ENCODE results near the gene SAMD14.
A peak's percentile ranks its signal among the peaks of the same experiment; 100 is the strongest.

The SAMD14 gene

DNA sequence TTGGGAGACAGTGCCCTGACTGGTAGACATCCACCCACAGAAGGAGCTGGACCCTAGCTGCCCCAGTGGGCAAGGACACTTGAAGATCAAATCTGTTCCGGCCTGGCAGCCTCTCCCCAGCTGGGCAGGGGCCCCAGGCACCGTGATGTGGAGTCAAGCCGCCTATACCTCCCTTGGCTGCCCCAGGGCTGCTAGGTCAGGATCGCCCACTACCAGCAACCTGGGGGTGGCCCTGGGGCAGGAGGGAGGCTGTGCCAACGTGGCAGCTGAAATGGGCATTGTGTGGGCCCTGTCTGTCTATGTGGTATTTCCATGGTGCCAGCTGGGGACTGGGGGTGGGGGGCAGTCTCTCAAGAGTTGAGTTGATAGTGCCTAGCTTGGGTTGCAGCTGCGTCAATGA lies 33.9 kb downstream of the SAMD14 start:
- no peak for DNase-seq (ENCODE audit: low spot score)

DNA sequence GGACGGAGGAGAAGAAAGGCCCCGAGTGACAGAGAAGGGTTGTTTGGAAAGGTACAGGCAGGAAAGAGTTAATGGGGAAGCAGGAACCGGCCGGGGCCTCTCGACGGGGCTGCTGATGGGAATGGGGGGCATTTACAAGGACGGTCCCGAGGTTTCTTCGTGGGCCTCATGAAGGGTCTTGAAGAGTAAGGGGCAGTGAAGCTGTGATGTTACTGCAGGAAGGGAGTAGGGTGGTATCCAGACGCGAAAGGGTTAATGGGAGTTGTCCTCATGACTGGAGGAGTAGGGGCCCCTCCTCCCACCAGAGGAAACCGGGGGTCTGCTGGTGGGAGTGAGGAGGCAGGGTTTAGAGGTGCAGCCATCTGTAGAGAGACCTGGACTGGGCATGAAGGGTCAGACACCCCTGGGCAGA lies 34.3 kb downstream of the SAMD14 start:
- peak; percentile 42 for DNase-seq (ENCODE audit: low spot score)

DNA sequence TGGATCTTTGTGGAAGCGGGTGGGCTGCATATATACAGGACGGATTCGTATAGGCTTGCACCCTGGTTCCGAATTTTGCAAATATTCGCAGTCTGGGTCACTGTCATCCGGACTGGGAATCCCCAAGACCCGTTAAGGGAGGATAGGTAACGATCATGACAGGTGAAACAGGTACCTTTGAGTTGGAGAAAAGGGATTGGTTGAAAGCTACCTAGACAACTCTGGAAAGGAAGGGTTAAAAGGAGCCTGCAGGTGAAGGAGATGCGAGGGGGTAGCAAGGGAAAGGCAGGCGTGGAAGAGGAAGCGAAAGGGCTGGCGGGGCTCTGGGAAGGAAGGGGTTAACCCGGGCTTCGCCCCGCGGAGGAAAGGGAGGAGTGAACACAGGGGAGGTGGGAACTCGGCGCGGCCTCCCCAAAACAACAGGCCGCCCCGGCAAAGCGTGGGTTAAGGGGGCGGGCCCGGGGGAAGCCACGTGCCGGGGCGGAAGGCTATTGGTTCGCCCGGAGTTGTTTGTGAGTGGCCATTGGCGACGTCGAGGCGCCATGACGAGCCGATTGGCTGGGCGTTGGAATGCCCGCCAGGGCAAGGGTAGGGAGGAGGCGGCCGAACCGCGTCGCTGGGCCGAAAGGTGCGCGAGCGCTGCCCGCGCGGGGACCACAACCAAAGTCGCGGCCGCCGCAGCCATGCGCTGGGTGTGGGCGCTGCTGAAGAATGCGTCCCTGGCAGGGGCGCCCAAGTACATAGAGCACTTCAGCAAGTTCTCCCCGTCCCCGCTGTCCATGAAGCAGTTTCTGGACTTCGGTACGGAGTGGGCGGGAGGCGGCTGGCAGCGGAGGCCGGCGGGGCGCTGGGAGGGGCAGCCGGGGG lies 35.0 kb downstream of the SAMD14 start, which contains the start of gene PDK2:
Gene PDK2 (plus strand): TSS at position 599 of the 867 bp plus-strand sequence. CDS start 85 bp downstream, at position 684.
- DNase-seq (ENCODE audit: low spot score), result peak; percentile 97

DNA sequence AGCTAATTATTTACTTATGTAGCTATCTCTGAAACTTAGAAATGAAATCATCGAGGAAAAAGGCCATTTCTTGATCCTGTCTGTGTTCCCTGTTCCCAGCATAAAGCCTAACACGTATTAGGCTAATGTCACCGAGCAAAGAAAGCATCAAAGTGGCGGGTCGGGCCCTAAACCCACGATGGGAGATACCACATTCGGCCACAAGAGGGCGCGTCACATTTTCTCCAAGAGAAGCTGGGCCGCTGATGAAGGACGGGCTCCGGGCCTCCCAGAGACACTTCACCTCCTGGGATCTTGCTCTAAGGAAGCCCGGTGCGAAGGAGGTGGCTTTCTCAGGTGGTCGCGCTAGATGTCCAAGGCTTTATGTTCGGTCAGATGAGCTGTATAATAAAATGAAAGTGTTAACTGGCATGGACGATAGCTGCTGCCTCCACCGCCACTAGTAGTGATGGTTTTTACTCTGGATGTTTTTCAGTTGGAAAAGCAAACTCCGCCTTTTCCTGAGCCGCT lies 35.7 kb downstream of the SAMD14 start:
- peak; percentile 95 for DNase-seq (ENCODE audit: low spot score)

DNA sequence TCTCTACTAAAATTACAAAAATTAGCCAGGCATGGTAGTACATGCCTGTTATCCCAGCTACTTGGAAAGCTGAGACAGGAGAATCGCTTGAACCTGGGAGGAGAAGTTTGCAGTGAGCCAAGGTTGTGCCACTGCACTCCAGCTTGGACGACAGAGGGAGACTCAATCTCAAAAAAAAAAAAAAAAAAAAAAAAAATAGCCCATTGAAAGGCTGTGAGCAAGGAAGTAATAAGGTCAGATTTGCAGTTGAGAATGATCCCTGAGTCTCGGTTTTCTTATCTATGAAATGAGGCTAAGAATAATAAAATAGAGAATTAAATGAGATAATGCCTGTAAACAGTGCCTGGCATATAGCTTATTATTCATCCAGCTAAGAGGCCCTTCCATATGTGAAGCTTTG lies 36.2 kb downstream of the SAMD14 start:
- DNase-seq (ENCODE audit: low spot score), result no peak

- DNase-seq (ENCODE audit: low spot score), result no peak
Measured at GRCh38 chr17:50093246-50093645, 36.7 kb downstream of the SAMD14 start.

DNA sequence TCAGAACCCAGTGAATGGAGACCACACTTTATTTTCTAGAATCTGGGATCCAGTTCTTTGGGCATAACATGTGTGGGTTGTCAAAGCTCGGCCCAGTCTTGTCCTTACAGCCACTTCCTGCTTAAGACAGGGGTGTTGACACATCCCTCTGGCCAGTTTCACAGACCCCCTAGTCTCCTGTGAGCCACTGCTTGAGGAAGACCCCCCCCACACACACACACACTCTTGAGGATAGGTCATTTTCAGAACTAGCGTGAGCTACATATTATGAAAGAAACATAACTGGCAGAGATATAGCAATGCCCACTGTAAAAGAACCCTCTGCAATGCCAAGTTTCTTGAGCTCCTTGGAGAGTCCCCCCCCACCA lies 38.1 kb downstream of the SAMD14 start:
- DNase-seq (ENCODE audit: low spot score), result no peak

DNA sequence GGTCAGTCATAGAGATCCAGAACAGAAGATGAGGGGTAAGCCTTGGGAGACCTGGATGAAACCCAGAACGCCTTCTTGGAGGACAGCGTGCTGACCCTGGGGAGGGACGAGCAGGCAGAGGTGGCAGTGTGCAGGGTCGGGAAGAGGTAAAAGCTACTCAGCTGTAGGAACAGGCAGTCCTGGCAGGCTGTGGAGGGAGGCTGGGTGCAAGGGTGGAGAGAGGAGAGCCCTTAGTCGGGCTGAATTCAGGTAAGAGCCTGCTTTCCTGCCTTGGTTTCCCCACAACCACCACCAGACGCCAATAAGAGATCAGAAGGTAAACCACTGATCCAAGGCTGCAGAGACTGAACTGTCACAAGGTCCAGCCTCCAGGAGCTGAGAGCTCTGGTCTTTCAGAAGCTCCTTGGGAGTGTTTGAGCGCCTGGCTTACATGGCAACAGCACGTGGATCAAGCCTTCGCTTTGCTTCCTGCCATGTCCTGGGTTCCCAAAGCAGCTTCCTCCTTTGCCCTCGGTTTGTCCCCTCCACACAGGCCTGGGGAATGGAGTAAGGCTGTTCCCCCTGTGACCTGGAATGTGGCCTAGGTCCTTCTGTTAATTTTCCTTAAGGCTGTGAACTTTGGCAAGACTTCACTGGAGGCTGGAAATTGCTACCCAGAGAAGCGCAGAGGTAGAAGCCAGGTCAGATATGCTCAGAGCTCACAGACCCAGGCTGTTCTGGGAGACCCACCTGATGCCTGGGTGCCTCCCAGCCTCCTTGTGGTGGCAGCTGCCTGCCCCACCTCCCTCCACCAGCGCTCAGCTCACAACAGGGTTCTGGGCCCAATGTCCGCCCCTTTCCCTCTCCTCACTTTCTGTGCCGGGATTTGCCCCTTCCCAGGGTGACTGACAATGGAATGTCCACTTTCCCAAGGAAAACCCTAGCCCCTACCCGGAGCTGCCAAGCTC lies 38.7 kb downstream of the SAMD14 start:
- DNase-seq (ENCODE audit: low spot score), result no peak

DNA sequence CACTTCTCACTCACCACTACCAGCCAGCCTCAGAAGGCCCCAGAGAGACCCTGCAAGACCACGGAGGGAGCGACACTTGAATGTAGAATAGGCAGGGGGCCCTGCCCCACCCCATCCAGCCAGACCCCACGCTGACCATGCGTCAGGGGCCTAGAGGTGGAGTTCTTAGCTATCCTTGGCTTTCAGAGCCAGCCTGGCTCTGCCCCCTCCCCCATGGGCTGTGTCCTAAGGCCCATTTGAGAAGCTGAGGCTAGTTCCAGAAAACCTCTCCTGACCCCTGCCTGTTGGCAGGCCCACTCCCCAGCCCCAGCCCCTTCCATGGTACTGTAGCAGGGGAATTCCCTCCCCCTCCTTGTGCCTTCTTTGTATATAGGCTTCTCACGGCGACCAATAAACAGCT lies 39.9 kb downstream of the SAMD14 start:
- no peak for DNase-seq (ENCODE audit: low spot score)

GRCh38 chr17:50088952-50089825 lies 40.8 kb downstream of the SAMD14 start:
- no peak for DNase-seq (ENCODE audit: low spot score)

GRCh38 chr17:50087912-50088405 lies 42.0 kb downstream of the SAMD14 start:
- DNase-seq (ENCODE audit: low spot score), result no peak

DNA sequence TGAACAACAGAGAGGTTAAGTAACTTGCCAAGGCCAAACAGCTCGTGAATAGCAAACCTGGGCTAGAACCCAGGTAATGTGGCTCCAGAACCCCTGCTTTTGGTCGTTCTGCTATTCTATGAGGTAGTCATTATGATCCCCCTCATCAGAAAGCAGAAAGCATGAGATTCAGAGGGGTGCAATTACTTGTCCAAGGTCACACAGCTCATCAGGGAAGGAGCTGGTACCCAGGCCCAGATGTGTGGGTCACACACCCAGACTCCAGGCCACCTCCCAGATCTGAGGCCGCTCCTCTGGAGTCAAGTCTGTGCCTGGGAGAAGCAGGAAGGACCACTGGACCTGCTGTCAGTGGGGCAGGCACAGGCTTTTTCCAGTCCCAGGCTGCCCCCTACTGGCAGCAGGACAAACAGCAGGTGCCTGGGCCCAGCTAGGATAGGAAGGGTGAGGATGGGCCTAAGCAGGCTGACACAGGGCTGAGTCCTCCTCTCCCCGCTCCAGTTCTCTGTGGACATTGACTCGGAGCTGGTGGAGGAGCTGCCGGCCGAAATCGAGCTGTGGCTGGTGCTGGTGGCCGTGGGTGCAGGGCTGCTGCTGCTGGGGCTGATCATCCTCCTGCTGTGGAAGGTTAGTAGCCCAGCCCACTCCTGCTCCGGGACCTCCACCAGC lies 42.6 kb downstream of the SAMD14 start:
- peak; percentile 54 for DNase-seq (ENCODE audit: low spot score)

DNA sequence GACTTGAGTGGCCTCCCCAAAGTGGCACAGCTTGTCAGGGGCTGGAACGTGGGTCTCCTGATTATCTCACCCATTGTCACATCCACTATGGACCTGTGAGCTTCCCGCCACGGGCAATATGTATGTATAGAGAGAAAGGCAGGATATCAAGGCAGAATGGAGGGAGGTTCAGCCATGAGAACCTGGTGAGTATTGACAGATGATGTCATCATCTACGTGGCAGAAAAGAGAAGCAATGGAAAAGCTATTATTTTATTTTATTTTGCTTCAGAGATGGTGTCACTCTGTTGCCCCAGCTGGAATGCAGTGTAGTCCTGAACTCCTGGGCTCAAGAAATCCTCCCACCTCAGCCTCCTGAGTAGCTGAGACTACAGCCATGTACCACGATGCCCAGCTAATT lies 48.2 kb downstream of the SAMD14 start:
- DNase-seq (ENCODE audit: low spot score), result no peak

- no peak for DNase-seq (ENCODE audit: low spot score)
Measured at GRCh38 chr17:50080827-50081226, 49.1 kb downstream of the SAMD14 start.

DNA sequence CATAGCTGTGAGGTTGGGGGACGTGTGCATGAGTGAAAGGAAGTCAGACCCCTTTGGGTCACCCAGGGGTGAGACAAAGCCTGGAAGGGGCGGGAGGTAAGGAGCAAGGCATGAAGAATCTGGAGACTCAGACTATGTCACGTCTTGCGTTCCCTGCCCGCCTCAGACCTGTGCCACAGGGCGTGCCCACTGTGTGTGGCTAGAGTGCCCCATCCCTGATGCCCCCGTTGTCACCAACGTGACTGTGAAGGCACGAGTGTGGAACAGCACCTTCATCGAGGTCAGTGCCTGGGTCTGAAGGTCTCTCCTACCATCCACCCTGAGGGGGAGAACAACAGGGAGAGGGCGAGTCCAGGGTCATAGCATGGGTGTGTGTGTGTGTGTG lies 49.9 kb downstream of the SAMD14 start:
- no peak for DNase-seq (ENCODE audit: low spot score)

DNA sequence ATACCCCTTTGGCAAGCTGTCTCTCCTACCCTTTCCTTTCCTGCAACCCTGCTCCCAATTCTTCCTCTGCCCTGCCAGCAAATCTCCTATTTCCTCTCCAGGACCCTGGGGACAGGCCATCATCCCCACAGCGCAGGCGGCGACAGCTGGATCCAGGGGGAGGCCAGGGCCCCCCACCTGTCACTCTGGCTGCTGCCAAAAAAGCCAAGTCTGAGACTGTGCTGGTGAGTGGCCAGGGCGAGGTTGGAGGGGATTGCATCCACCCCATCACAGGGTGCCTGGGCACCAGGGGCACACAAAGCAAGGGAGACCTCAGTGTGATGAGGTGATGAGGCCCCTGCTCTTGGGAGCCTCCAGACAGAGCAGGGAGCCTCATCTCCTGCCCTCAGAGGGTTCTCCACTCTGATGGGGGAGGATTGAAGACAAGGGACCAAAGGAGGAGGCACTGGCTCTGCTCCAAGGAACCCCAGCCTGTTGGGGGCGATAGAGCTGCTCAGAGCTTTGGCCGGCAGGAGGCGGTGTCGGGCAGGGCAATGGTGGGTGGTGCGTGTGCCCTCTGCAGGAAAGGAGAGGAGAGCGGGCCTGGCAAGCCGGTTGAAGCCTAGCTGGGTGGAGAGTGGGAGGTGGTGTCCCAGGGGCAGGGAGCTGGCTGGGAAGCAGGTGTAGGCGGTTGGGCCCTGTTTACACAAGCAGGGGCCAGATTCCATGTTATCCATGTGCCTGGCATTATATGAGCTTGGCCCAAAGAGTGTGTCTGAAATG lies 50.4 kb downstream of the SAMD14 start:
- no peak for DNase-seq (ENCODE audit: low spot score)

- DNase-seq (ENCODE audit: low spot score), result no peak
Measured at GRCh38 chr17:50078430-50078829, 51.5 kb downstream of the SAMD14 start.

DNA sequence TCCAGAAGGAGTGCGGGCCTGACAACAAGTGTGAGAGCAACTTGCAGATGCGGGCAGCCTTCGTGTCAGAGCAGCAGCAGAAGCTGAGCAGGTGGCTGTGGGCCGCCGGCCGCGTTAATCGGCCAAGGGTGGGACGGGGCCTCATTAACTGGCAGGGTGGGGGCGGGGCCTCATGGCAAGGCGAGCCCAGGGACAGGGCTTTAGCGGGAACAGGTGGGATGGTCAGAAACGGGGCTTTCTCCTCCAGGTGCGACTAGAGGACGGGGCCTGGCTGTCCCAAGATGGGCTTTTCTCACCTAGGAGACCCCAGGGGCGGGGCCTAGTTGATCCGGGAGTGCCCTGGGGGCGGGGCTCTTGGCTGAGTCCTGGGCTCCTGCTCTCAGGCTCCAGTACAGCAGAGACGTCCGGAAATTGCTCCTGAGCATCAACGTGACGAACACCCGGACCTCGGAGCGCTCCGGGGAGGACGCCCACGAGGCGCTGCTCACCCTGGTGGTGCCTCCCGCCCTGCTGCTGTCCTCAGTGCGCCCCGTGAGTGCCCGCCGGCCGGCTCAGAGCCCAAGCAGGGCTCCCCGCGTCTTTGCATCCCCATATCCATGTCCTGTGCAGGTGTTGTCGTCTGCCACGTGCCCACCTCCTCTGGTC lies 53.2 kb downstream of the SAMD14 start:
- DNase-seq (ENCODE audit: low spot score), result no peak

DNA sequence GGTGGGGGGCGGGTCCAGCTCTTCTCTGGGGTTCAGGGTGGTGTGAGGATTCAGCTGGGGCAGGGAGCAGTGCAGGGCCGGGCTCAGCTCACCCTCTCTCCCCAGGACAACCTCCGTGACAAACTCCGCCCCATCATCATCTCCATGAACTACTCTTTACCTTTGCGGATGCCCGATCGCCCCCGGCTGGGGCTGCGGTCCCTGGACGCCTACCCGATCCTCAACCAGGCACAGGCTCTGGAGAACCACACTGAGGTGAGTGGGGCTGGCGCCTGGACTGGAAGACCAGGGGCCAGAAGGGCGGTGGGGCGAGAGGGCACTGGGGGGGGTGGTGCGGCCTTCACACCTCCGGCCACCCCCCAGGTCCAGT lies 53.8 kb downstream of the SAMD14 start:
- no peak for DNase-seq (ENCODE audit: low spot score)

All from Ammon's horn (tissue), 1 donor.